ENCODE results near the gene GDE1. TPM values are rescaled to one million over a fixed set of nuclear protein-coding genes. Genes with fewer than 3 reads are reported as not detected.

Gene GDE1
- total and polyA plus RNA-seq, 2 donors (not counting 1 experiment from before 2014, with no cell fraction given), result 74.3 to 91.3 TPM

GRCh38 chr16:19517424-19518089, 4.3 kb downstream of the GDE1 start:
- peaks cover 5% of the 10 kb centered on the region for H3K79me2 ChIP-seq (ENCODE audit: control insufficient read depth, insufficient read depth, low read length)
- H3K27me3 ChIP-seq (ENCODE audit: control insufficient read depth, insufficient read depth, low read length), result no peaks in the 10 kb centered on the region
- no peak overlapping the region for H3K27ac ChIP-seq (ENCODE audit: insufficient read depth, low read length)
- H3K4me3 ChIP-seq (replicated peaks in 1 of 4; ENCODE audit: control extremely low read depth in 1 of 4, insufficient read depth in 1 of 4, low read depth in 3 of 4, low read length in 4 of 4), result no peak overlapping the region
- H3K36me3 ChIP-seq (ENCODE audit: control insufficient read depth, insufficient read depth, low read length), result no peaks in the 10 kb centered on the region
- H3K9me3 ChIP-seq (ENCODE audit: control insufficient read depth, insufficient read depth, low read depth, low read length), result no peaks in the 10 kb centered on the region
- no peaks in the 10 kb centered on the region for H4K20me1 ChIP-seq (ENCODE audit: control insufficient read depth, extremely low read depth, insufficient read depth, low read length)
- H3K4me2 ChIP-seq (ENCODE audit: extremely low read depth, insufficient read depth, low read length), result no peak overlapping the region
- peak; percentile 42 to 45 for DNase-seq (ENCODE audit: low read depth in 2 of 2)
- no peak overlapping the region for H3K9ac ChIP-seq (ENCODE audit: insufficient read depth, low read length)
- no peak overlapping the region for H2AFZ ChIP-seq (ENCODE audit: low read length)
- peaks cover 2% of the 10 kb centered on the region for H3K4me1 ChIP-seq (ENCODE audit: control insufficient read depth, extremely low read depth, insufficient read depth, low read length)
- no peak for TF ChIP-seq EZH2 (IDR thresholded peaks at IDR 0.05; ENCODE audit: low read length, missing control alignments)
- no peak for TF ChIP-seq CTCF (conservative IDR thresholded peaks at IDR 0.05 in 1 of 2, IDR thresholded peaks at IDR 0.05 in 1 of 2; ENCODE audit: low read depth in 1 of 2, low read length in 2 of 2)

DNA sequence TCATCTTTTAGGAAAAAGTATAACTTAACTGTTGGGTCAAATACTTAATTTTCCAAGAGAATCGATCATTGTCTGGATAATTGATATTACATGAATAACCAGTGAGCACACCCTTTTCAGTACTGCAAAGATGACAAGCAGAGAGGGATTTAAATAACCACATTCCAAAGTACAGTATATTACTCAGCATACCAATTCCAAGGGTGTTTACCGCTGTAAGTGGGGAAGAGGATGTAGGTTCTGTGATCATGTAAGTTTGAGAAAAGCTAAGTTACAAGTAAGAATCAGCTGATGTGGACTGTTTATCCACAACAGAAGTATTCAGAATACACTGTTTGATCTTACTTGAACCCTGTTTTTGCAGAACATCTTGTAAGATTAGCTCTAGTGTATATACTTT, 6.1 kb downstream of the GDE1 start:
- Histone ChIP-seq H3K27me3 (ENCODE audit: control insufficient read depth, insufficient read depth, low read length) (no peaks in the 10 kb centered on the region), H4K20me1 (ENCODE audit: control insufficient read depth, extremely low read depth, insufficient read depth, low read length) (no peaks in the 10 kb centered on the region), H3K9ac (ENCODE audit: insufficient read depth, low read length) (no peak overlapping the region), H3K27ac (ENCODE audit: insufficient read depth, low read length) (no peak overlapping the region), H3K9me3 (ENCODE audit: control insufficient read depth, insufficient read depth, low read depth, low read length) (no peaks in the 10 kb centered on the region), H3K79me2 (ENCODE audit: control insufficient read depth, insufficient read depth, low read length) (peaks cover 5% of the 10 kb centered on the region), H2AFZ (ENCODE audit: low read length) (no peak overlapping the region), H3K36me3 (ENCODE audit: control insufficient read depth, insufficient read depth, low read length) (no peaks in the 10 kb centered on the region), H3K4me3 (replicated peaks in 1 of 4; ENCODE audit: control extremely low read depth in 1 of 4, insufficient read depth in 1 of 4, low read depth in 3 of 4, low read length in 4 of 4) (no peak overlapping the region), H3K4me2 (ENCODE audit: extremely low read depth, insufficient read depth, low read length) (no peak overlapping the region), H3K4me1 (ENCODE audit: control insufficient read depth, extremely low read depth, insufficient read depth, low read length) (no peaks in the 10 kb centered on the region)
- DNase-seq (ENCODE audit: low read depth in 2 of 2), result no peak
- TF ChIP-seq CTCF (conservative IDR thresholded peaks at IDR 0.05 in 1 of 2, IDR thresholded peaks at IDR 0.05 in 1 of 2; ENCODE audit: low read depth in 1 of 2, low read length in 2 of 2) (no peak), EZH2 (IDR thresholded peaks at IDR 0.05; ENCODE audit: low read length, missing control alignments) (no peak)

DNA sequence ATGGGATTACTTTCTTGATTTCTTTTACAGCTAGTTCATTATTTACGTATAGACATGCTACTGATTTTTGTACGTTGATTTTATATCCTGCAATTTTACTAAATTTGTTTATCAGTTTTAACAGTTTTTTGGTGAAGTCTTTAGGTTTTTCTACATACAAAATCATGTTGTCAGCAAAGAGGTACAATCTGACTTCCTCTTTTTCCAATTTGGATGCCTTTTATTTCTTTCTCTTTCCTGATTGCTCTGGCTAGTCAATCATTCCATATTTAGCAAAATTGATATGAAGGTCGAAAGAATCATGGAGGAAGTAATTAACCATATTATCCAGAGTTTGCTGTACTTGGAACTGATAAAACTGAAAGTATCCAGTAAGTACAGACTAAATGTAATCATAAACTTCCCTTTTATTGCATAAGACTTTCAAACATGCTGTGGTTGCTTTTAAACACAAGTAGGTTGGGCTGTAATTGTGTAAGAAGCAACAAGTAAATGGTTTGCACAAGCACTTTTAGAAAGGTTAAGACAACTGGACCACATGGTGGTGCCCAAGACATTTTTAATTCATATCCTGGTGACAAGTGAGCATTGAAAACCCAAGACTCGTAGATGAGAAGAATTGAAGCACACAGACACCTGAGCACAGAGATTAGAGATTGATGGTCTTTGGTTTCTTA, 8.4 kb downstream of the GDE1 start:
- Histone ChIP-seq H3K4me1 (ENCODE audit: control insufficient read depth, extremely low read depth, insufficient read depth, low read length) (no peaks in the 10 kb centered on the region), H3K4me2 (ENCODE audit: extremely low read depth, insufficient read depth, low read length) (no peak overlapping the region), H3K9me3 (ENCODE audit: control insufficient read depth, insufficient read depth, low read depth, low read length) (no peaks in the 10 kb centered on the region), H3K4me3 (replicated peaks in 1 of 4; ENCODE audit: control extremely low read depth in 1 of 4, insufficient read depth in 1 of 4, low read depth in 3 of 4, low read length in 4 of 4) (no peak overlapping the region), H3K27ac (ENCODE audit: insufficient read depth, low read length) (no peak overlapping the region), H3K27me3 (ENCODE audit: control insufficient read depth, insufficient read depth, low read length) (no peaks in the 10 kb centered on the region), H3K9ac (ENCODE audit: insufficient read depth, low read length) (no peak overlapping the region), H3K36me3 (ENCODE audit: control insufficient read depth, insufficient read depth, low read length) (no peaks in the 10 kb centered on the region), H4K20me1 (ENCODE audit: control insufficient read depth, extremely low read depth, insufficient read depth, low read length) (no peaks in the 10 kb centered on the region), H2AFZ (ENCODE audit: low read length) (no peak overlapping the region), H3K79me2 (ENCODE audit: control insufficient read depth, insufficient read depth, low read length) (no peaks in the 10 kb centered on the region)
- DNase-seq (ENCODE audit: low read depth in 2 of 2), result peak in 1 of 2 donors; percentile 66
- TF ChIP-seq EZH2 (IDR thresholded peaks at IDR 0.05; ENCODE audit: low read length, missing control alignments) (no peak), CTCF (conservative IDR thresholded peaks at IDR 0.05 in 1 of 2, IDR thresholded peaks at IDR 0.05 in 1 of 2; ENCODE audit: low read depth in 1 of 2, low read length in 2 of 2) (no peak)

All from fibroblast of lung (primary cell).